OCI-LY3 (cell line): ENCODE results near the gene ANAPC10.

Experiments used
- H2AFZ ChIP-seq: fragments of 200-600, 300-600 bp; shearing (Covaris generic); 2 replicates; pipeline ENCODE4 v1.6.0; 2014; ENCODE audit warnings: antibody characterized with exemption, low read depth, low read length
- H3K27ac ChIP-seq: fragments of 200-600, 300-600 bp; sonication (generic); 2 replicates; pipeline ENCODE4 v1.5.1; 2014; ENCODE audit warnings: mild to moderate bottlenecking, low read length, moderate library complexity, mixed read lengths
- H3K27me3 ChIP-seq: fragments of 200-600, 300-600 bp; sonication (generic); 2 replicates; pipeline ENCODE4 v1.6.1; 2014; ENCODE audit warnings: low read depth, low read length, mixed read lengths
- H3K36me3 ChIP-seq: fragments of 200-600, 300-600 bp; sonication (generic); replicated peaks from 2 replicates; pipeline ENCODE3; 2014; ENCODE audit warnings: low read depth, low read length, mixed read lengths
- H3K4me1 ChIP-seq: fragments of 300-600, 200-600 bp; sonication (generic); 2 replicates; pipeline ENCODE4 v1.6.1; 2014; ENCODE audit warnings: low read length, mixed read lengths
- H3K4me2 ChIP-seq: fragments of 200-600, 300-600 bp; sonication (generic); 2 replicates; pipeline ENCODE4 v1.6.1; 2014; ENCODE audit warnings: low read length, mixed read lengths
- H3K4me3 ChIP-seq: fragments of 300-600, 200-600 bp; sonication (generic); 2 replicates; pipeline ENCODE4 v1.5.1; 2014; ENCODE audit warnings: antibody characterized with exemption, mild to moderate bottlenecking, low read length, moderate library complexity
- H3K79me2 ChIP-seq: fragments of 300-600, 200-600 bp; shearing (Covaris generic); 2 replicates; pipeline ENCODE4 v1.6.1; 2014; ENCODE audit warnings: mild to moderate bottlenecking, low read length, mixed read lengths
- H3K9ac ChIP-seq: fragments of 300-600, 200-600 bp; shearing (Covaris generic); 2 replicates; pipeline ENCODE4 v1.6.0; 2014; ENCODE audit warnings: mild to moderate bottlenecking, low read length, moderate library complexity
- H3K9me3 ChIP-seq: fragments of 200-600, 300-600 bp; shearing (Covaris generic); 2 replicates; pipeline ENCODE4 v1.6.1; 2014; ENCODE audit warnings: low read length, mixed read lengths; ENCODE audit not compliant: insufficient read depth
- H4K20me1 ChIP-seq: fragments of 200-600, 300-600 bp; sonication (generic); 2 replicates; pipeline ENCODE4 v1.6.1; 2016; ENCODE audit warnings: low read length, mixed read lengths; ENCODE audit not compliant: insufficient read depth
- EZH2phosphoT487 ChIP-seq: fragments of 200-600 bp; shearing (Covaris generic); IDR thresholded peaks from 2 replicates; pipeline ENCODE4 v1.6.1; 2018; ENCODE audit warnings: antibody characterized with exemption, mixed run types, low read depth
- TF ChIP-seq, protein P1 (sequence below): fragments of 200-600, 300-600 bp; sonication (generic); IDR thresholded peaks from 2 replicates; pipeline ENCODE4 v1.5.1; 2014; ENCODE audit warnings: antibody characterized with exemption, low read length, low read depth

ANAPC10 gene

DNA sequence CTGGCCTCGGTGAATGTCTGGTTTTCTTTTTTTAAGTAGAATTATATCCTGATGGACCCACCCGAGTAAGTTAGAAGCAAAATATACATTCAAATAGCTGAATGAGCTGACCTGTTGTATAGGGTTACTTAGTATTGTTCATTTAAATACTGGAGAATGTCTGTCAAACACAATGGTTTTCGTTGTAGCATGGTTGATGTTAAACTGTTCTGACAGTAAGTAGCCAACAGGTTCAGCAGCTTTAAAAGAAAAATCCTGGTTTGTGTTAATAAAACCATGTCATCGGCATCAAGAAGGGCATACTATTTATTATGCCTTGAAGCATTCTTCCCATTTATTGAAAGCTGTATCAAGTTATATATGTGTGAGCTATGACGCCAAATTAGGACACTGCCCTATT is 149.6 kb downstream of the ANAPC10 start:
- H3K4me1 ChIP-seq = no peaks in the 10 kb centered on the region
- H3K79me2 ChIP-seq = no peaks in the 10 kb centered on the region
- H4K20me1 ChIP-seq = no peaks in the 10 kb centered on the region
- no peak overlapping the region for H3K4me2 ChIP-seq
- H3K9ac ChIP-seq = no peak overlapping the region
- H3K27me3 ChIP-seq = no peaks in the 10 kb centered on the region
- no peak overlapping the region for H2AFZ ChIP-seq
- H3K9me3 ChIP-seq = 0 out of 2 replicates have a peak, but pooled peaks cover 6% of the 10 kb centered on the region
- no peak overlapping the region for H3K27ac ChIP-seq
- TF ChIP-seq EZH2phosphoT487 = no peak
- TF ChIP-seq, protein P1, sequence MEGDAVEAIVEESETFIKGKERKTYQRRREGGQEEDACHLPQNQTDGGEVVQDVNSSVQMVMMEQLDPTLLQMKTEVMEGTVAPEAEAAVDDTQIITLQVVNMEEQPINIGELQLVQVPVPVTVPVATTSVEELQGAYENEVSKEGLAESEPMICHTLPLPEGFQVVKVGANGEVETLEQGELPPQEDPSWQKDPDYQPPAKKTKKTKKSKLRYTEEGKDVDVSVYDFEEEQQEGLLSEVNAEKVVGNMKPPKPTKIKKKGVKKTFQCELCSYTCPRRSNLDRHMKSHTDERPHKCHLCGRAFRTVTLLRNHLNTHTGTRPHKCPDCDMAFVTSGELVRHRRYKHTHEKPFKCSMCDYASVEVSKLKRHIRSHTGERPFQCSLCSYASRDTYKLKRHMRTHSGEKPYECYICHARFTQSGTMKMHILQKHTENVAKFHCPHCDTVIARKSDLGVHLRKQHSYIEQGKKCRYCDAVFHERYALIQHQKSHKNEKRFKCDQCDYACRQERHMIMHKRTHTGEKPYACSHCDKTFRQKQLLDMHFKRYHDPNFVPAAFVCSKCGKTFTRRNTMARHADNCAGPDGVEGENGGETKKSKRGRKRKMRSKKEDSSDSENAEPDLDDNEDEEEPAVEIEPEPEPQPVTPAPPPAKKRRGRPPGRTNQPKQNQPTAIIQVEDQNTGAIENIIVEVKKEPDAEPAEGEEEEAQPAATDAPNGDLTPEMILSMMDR = no peak
- H3K36me3 ChIP-seq = no peaks in the 10 kb centered on the region
- no peak overlapping the region for H3K4me3 ChIP-seq

DNA sequence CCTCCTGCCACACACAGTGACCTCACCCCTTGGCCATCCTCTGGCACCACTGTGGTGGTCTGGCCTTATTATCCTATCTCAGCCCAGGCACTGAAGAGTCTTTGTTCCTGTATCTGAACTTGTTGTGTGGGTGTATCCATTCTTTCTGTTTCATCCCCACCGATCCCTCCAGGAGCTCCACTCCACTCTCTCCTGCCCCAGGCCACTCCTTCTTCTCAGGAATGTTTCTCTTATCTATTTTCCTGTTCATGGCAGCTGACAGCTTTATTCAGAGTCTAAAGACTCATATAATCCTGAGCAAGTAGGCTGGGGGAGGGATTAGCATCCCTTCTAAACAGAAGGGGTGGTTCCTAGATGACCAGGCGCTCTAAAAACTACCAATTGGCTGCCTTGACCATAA is 150.0 kb downstream of the ANAPC10 start:
- Histone ChIP-seq H3K36me3 (no peaks in the 10 kb centered on the region), H3K27me3 (no peaks in the 10 kb centered on the region), H3K79me2 (no peaks in the 10 kb centered on the region), H3K4me1 (no peaks in the 10 kb centered on the region), H4K20me1 (no peaks in the 10 kb centered on the region), H3K4me3 (no peak overlapping the region), H2AFZ (no peak overlapping the region), H3K9me3 (0 out of 2 replicates have a peak, but pooled peaks cover 2% of the 10 kb centered on the region), H3K9ac (no peak overlapping the region), H3K4me2 (no peak overlapping the region), H3K27ac (no peak overlapping the region)
- no peak for TF ChIP-seq EZH2phosphoT487
- TF ChIP-seq, protein P1 = no peak
